NCI-H2107 (cell line): ENCODE results near the gene GUCY1A2.
"Not testable (repeated sequence)": the region's sequence is repeated elsewhere in the genome, so short reads cannot be mapped to it uniquely, and the experiment has no call there.

Source experiments
- DNase-seq: peaks from one replicate; lab custom pipeline; 2025; lab: John Stamatoyannopoulos, UW

The GUCY1A2 gene, protein sequence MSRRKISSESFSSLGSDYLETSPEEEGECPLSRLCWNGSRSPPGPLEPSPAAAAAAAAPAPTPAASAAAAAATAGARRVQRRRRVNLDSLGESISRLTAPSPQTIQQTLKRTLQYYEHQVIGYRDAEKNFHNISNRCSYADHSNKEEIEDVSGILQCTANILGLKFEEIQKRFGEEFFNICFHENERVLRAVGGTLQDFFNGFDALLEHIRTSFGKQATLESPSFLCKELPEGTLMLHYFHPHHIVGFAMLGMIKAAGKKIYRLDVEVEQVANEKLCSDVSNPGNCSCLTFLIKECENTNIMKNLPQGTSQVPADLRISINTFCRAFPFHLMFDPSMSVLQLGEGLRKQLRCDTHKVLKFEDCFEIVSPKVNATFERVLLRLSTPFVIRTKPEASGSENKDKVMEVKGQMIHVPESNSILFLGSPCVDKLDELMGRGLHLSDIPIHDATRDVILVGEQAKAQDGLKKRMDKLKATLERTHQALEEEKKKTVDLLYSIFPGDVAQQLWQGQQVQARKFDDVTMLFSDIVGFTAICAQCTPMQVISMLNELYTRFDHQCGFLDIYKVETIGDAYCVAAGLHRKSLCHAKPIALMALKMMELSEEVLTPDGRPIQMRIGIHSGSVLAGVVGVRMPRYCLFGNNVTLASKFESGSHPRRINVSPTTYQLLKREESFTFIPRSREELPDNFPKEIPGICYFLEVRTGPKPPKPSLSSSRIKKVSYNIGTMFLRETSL

GRCh38 chr11:107018219-107018901 lies at the start of gene GUCY1A2:
Gene GUCY1A2 (minus strand): TSS chr11:107018476. CDS start chr11:107018055, 421 bp downstream.
- no peak for DNase-seq

- no peak for DNase-seq
Observed at GRCh38 chr11:107054391-107054790, 36.1 kb upstream of the GUCY1A2 start.

DNA sequence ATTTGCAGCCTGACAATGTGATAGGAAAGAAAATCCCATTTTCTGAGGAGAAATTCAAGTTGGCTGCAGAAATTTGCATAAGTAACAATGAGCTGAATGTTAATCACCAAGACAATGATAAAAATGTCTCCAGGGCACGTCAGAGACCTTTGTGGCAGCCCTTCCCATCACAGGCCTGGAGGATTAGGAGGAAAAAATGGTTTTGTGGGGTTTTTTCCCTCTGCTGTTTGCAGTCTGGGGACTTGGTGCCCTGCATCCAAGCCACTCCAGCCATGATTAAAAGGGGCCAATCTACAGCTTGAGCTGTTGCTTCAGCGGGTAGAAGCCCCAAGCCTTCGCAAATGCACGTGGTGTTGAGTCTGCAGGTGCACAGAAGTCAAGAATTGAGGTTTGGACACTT lies 33.1 kb upstream of the GUCY1A2 start:
- DNase-seq = not testable (repeated sequence)

- not testable (repeated sequence) for DNase-seq
Observed at GRCh38 chr11:107050899-107051298, 32.6 kb upstream of the GUCY1A2 start.

DNA sequence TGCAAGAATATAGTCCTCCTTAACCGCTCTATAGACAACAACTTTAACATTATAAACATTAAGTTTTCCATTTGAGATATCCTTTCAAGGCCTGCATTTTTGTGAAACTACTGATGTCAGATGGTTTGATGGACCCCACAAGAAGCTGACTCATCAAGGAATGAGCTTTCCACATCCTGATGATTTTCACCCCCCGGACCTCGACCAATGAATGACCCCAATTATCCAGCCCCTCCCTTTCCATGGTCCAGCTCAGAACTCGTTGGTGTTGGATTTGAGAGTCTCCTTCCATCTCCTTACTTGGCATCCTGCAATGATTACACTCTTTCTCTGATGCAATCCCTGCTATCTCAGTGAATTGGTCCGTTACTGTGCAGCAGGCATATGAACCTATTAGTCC lies 31.8 kb upstream of the GUCY1A2 start:
- DNase-seq = no peak

GRCh38 chr11:107044503-107044902 lies 26.2 kb upstream of the GUCY1A2 start:
- DNase-seq = no peak

DNA sequence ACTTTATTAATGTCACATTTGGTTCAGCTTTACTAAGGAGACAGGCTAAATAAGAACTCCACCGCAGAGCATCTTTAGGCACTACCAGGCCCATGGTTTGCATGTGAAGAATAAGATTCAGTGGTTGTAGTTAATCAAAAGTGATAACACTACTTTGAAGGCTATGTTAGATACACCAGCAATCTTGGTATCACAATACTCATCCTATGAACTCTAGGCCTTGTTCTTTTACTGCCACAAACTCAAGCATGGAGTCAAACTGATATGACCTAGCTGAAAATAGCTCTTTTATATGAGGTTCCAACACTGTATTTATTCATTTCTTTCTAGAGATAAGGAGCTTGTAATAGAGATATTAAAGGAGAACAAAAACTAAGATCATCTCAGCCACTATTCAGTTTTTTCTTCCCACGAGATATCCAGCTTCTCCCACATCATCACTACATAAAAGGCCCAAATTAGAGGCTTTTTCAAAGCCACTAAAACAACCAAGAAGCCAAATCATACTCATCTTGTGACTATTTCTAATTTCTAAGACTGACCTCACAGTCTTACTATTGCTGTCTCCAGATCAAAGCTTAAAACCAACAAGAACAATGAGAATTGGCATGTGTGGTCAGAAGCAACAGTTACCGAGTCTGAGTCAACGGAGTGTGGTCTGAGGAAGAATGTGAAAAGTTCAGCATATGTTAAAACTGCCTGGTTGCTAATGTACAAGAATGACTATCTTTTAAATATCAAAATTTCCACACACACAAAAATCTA lies 25.1 kb upstream of the GUCY1A2 start:
- no peak for DNase-seq

- DNase-seq = no peak
Observed at GRCh38 chr11:107042748-107043147, 24.5 kb upstream of the GUCY1A2 start.

DNA sequence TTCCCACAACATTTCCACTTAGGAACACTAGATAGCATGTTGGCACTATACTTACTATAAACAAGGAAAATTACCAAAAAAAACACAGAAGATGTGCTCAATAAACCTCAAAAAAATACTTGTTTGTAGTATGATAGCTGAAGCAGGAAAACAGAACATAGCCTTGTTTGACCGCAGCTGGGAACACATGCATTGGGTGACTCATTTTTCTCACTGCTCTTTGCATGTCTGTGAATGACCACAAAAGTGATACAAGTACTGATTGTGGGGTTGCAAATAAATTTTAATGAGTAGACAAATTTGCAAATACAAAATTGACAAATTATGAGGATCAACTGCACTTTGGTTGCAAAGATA lies 22.8 kb upstream of the GUCY1A2 start:
- no peak for DNase-seq

DNA sequence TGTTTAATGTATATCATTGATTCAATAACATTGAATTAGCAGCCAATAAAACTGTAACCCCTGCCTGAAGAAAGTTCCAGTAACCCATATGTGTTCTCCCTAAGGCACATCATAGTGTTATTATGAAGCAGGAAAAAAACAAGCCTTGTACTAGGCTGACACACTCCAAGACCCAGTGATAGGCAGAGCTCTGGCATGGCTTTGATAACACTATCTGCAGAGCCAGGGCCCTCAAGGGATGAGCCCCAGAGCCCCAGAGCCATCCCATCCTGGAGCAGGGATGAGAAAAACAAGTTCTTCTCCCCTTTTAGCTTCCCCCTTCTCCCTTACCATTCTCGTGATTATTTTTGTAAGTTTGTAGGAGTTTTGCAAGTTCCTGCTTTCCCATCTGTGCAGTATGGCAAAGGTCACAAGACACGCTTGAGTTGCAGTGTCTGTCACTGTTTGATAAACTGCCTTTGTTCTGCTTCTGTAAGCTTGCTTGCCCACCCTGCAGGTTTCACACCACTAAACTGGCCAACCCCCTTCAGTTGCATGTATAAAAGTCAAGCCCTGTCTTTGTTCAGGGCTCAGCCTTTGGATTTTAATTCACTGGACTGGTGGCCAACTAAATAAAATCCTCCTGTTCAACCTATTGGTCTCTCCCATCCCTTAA lies 22.3 kb upstream of the GUCY1A2 start:
- DNase-seq = no peak

GRCh38 chr11:107025673-107026072 lies 7.4 kb upstream of the GUCY1A2 start:
- no peak for DNase-seq

GRCh38 chr11:107020594-107020993 lies 2.3 kb upstream of the GUCY1A2 start:
- no peak for DNase-seq

- DNase-seq = no peak
Observed at GRCh38 chr11:107018902-107019493, 722 bp upstream of the GUCY1A2 start.

GRCh38 chr11:107017433-107018218 lies 650 bp downstream of the GUCY1A2 start:
- DNase-seq = no peak

DNA sequence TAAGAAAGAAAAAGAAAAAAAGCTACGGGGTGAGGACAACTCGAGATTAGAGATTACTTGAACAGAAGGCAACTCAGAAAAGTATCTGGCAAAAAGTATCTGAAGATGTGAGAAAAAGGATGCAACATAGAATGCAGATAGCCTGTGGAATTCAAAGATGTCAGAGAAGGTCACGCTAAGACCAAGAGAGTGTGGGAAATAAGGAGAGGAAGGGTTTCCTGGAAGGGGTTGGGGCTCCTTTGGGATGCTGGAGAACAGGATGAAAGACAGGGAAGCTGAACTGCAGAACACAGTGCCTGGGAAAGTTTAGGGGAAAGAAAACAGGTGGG lies 1.2 kb downstream of the GUCY1A2 start:
- DNase-seq = no peak

GRCh38 chr11:107014871-107015270 lies 3.4 kb downstream of the GUCY1A2 start:
- DNase-seq = no peak

- no peak for DNase-seq
Observed at GRCh38 chr11:107011977-107012376, 6.3 kb downstream of the GUCY1A2 start.

GRCh38 chr11:107009190-107009589 lies 9.1 kb downstream of the GUCY1A2 start:
- no peak for DNase-seq

GRCh38 chr11:107006076-107006833 lies 12.0 kb downstream of the GUCY1A2 start:
- no peak for DNase-seq

DNA sequence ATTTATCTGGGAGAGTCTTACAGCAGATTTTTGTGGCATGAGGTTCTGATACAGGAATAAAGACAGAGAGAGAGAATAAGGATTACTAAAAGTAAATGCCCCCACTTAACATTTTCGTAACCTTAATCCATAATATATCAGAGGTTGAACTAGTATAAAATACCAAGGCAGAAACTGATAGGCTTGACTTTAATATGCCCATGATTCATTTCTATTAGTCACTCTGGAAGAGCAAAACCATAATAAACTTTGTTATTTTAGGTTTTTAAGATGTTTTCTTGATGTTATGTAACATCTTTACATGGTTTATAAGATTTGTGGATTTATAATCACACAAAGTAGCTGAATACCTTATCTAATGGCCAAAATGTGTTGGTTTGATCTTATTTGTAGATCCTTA lies 19.1 kb downstream of the GUCY1A2 start:
- no peak for DNase-seq
